GM10266 (cell line): ENCODE measurements around the gene TPSD1.
"Not testable (repeated sequence)": the region's sequence is repeated elsewhere in the genome, so short reads cannot be mapped to it uniquely, and the experiment has no call there.

Source experiments
- DNase-seq: peaks from one replicate; pipeline ENCODE4 v3.0.0; 2012; ENCODE audit errors: extremely low spot score
- TF ChIP-seq, protein P1 (sequence below): IDR thresholded peaks from 2 replicates; pipeline ENCODE4 v1.5.1; 2012; ENCODE audit warnings: mild to moderate bottlenecking, low read depth; ENCODE audit not compliant: control insufficient read depth, insufficient read depth; ENCODE audit errors: missing control alignments

Gene TPSD1

GRCh38 chr16:1263591-1264344 is 7.9 kb downstream of the TPSD1 start:
- TF ChIP-seq, protein P1, sequence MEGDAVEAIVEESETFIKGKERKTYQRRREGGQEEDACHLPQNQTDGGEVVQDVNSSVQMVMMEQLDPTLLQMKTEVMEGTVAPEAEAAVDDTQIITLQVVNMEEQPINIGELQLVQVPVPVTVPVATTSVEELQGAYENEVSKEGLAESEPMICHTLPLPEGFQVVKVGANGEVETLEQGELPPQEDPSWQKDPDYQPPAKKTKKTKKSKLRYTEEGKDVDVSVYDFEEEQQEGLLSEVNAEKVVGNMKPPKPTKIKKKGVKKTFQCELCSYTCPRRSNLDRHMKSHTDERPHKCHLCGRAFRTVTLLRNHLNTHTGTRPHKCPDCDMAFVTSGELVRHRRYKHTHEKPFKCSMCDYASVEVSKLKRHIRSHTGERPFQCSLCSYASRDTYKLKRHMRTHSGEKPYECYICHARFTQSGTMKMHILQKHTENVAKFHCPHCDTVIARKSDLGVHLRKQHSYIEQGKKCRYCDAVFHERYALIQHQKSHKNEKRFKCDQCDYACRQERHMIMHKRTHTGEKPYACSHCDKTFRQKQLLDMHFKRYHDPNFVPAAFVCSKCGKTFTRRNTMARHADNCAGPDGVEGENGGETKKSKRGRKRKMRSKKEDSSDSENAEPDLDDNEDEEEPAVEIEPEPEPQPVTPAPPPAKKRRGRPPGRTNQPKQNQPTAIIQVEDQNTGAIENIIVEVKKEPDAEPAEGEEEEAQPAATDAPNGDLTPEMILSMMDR: no peak
- no peak for DNase-seq

- TF ChIP-seq, protein P1: no peak
- no peak for DNase-seq
These were observed 8.6 kb downstream of the TPSD1 start for GRCh38 chr16:1264345-1265089.

DNA sequence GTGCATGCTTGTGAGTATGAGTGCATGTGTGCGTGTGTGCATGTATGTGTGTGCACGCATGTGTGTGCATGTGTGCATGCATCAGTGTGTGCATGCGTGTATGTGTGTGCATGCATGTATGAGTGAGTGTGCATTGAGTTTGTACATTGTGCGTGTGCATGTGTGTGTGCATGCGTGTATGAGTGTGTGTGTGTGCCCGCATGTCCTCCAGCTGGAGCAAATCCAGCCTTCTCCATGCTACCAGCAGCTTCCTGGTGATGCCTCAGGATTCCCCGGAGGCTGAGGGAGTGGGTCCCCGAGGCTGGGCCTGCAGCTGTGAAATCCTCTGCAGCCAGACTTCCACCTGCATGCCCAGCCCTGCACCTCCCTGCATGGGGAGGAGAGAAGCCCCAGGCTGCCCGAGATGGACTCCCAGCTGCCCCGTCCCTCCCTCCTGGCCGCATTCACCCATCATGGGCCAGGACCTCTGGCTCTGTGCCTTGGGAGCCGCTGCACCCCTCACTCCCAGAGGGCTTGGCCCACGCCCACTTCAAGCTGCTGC is 9.3 kb downstream of the TPSD1 start:
- DNase-seq: no peak
- TF ChIP-seq, protein P1: no peak

- no peak for DNase-seq
- TF ChIP-seq, protein P1: no peak
These were observed 10.0 kb downstream of the TPSD1 start for GRCh38 chr16:1265826-1266225.

- not testable (repeated sequence) for DNase-seq
These were observed 13.5 kb downstream of the TPSD1 start for GRCh38 chr16:1269418-1269817.

GRCh38 chr16:1271380-1271723 is 15.5 kb downstream of the TPSD1 start:
- TF ChIP-seq, protein P1: no peak
- DNase-seq: no peak

- DNase-seq: not testable (repeated sequence)
These were observed 16.0 kb downstream of the TPSD1 start for GRCh38 chr16:1271724-1272413.
